Effector memory CD4-positive, alpha-beta T cell (primary cell): ENCODE results near the gene NUP210L.
"Not testable (repeated sequence)": the region's sequence is repeated elsewhere in the genome, so short reads cannot be mapped to it uniquely, and the experiment has no call there.

ENCODE experiments used
- DNase-seq, 3 donors: peaks; one replicate each; pipeline ENCODE4 v3.0.0-alpha.2; 2020
- H3K27ac ChIP-seq: 2 replicates; pipeline ENCODE4 v1.7.0; 2013; ENCODE audit warnings: mild to moderate bottlenecking, low read length, moderate library complexity; ENCODE audit not compliant: insufficient read depth, poor library complexity, severe bottlenecking
- H3K27me3 ChIP-seq: replicated peaks from 2 replicates; pipeline ENCODE4 v1.7.0; 2013; ENCODE audit warnings: mild to moderate bottlenecking, low read length; ENCODE audit not compliant: insufficient read depth, control insufficient read depth, poor library complexity, severe bottlenecking
- H3K36me3 ChIP-seq: 2 replicates; pipeline ENCODE4 v1.7.0; 2013; ENCODE audit warnings: mild to moderate bottlenecking, low read length, moderate library complexity; ENCODE audit not compliant: control insufficient read depth, insufficient read depth
- H3K4me1 ChIP-seq: 2 replicates; pipeline ENCODE4 v1.7.0; 2013; ENCODE audit warnings: low read length, mild to moderate bottlenecking; ENCODE audit not compliant: control insufficient read depth, insufficient read depth, poor library complexity, severe bottlenecking
- H3K4me3 ChIP-seq: 2 replicates; pipeline ENCODE4 v1.7.0; 2013; ENCODE audit warnings: low read length, low read depth, mild to moderate bottlenecking; ENCODE audit not compliant: insufficient read depth, poor library complexity, severe bottlenecking
- H3K9me3 ChIP-seq: 2 replicates; pipeline ENCODE4 v1.7.0; 2013; ENCODE audit warnings: mild to moderate bottlenecking, low read length, moderate library complexity; ENCODE audit not compliant: control insufficient read depth

The NUP210L gene

DNA sequence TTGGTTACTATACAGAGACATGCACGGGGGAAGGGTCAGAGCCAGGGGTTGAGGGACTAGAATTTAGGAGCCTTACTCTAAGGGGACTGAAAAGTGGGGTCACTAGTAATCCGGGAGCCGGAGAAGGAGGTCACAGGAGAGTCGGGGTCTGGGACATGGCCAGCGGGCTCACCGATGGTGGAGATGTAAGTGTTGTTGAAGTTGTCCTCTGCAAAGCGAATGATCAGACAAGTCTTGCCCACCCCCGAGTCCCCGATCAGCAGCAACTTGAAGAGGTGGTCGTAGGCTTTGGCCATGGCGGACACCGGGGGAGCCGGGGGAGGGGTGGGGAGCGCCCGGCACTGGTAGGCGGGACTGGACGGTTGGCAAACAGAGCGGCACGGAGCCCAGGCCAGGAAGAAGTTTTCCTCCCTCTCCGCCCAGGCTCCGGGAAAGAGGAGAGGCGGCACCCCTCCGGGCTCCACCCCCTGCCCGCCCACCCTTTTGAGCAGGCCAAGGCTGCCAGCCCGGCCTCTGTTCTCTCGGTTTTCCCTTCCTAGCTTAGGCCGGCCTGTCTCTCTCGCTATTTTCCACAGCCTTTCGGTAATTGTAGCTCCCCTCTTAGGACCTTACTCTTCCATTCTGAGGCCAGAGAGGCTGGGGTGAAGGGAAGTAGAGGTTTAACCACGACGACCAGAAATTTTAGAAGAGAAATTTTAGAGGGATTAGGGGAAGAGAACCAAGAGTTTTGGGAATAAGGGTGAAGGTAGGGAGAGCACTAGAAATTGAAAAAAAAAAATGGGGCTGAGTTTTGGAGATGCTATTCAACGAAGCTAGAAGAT, 168.7 kb downstream of the NUP210L start, which contains the start of gene RAB13:
RAB13 (minus strand) TSS at position 399 of the 821 bp plus-strand sequence; CDS start at position 296, 103 bp downstream.
- Histone ChIP-seq H3K27me3 (no peaks in the 10 kb centered on the region), H3K36me3 (no peaks in the 10 kb centered on the region), H3K27ac (peak within 1 kb of the TSS; percentile 41), H3K4me1 (peaks cover 7% of the 10 kb centered on the region), H3K9me3 (no peaks in the 10 kb centered on the region), H3K4me3 (no peak within 1 kb of the TSS)
- no peak for DNase-seq

DNA sequence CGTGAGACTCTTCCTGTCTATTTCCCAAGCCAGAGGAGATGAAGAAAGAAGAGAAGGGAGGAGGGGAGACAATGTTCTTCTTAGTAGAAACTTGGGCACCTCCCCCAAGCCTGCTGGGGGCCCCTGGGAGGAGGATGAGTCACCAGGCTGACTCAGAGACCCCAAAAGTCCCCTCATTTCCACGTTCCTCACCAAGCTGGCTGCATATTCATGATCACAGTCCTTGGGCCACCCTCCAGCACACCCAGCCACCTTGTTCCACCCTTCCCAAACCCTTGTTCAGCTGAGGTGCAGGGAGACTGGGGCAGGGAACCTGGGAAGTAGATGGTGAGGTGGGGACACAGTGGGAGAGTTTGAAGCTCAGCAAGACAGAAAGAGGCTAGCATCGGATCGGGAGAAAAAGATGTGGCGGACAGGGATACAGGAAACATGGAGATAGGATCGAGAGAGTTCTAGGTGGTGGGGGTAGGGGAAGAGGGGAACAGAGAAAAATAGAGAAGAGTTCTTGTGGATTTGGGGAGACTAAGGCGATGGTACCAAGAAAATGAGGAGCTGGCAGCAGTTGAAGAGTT, 169.4 kb downstream of the NUP210L start:
- Histone ChIP-seq H3K27ac (no peak overlapping the region), H3K4me1 (peaks cover 7% of the 10 kb centered on the region), H3K36me3 (no peaks in the 10 kb centered on the region), H3K9me3 (no peaks in the 10 kb centered on the region), H3K4me3 (no peak overlapping the region), H3K27me3 (no peaks in the 10 kb centered on the region)
- DNase-seq: no peak

DNA sequence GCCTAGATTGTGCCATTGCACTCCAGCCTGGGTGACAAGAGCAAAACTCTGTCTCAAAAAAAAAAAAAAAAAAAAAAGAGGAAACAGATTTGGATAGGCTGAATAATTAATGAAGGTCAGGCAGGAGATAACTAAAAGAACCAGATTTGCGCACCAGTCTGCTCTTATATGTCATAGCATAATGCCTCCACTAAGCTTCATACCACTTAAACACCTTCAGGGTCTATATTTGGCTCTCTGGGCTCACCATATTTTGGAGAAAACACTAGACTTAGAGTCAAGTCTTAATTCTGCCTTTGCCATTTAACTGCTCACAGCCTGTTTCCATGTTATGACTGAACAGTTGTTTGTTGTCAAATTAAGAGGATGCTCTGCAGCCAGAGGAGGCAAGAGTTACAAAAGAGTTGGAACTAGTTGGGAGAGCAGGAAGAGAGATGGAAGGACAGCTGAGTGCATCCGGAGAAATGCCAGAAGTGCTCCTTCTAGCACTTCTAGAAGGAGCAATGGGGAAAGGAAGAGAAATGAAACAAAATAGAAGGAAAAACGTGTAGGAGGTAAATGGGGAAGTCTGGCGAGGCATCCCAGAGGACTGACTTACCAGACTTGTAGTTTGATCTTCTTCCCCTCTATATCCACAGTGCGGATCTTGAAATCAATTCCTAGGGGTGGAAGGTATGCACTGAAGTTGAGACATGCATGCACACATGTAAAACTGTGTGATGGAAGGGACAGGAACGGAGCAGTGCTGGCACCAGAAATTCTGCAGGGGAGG, 170.6 kb downstream of the NUP210L start:
- Histone ChIP-seq H3K36me3 (no peaks in the 10 kb centered on the region), H3K4me1 (peaks cover 7% of the 10 kb centered on the region), H3K27me3 (no peaks in the 10 kb centered on the region), H3K9me3 (no peaks in the 10 kb centered on the region), H3K4me3 (no peak overlapping the region), H3K27ac (no peak overlapping the region)
- no peak for DNase-seq

GRCh38 chr1:153981735-153982134, 173.1 kb downstream of the NUP210L start:
- not testable (repeated sequence) for H3K27me3 ChIP-seq, H3K4me3 ChIP-seq, H3K27ac ChIP-seq, H3K9me3 ChIP-seq, DNase-seq, H3K36me3 ChIP-seq
- H3K4me1 ChIP-seq: peaks cover 10% of the 10 kb centered on the region

GRCh38 chr1:153979091-153979490, 175.8 kb downstream of the NUP210L start:
- not testable (repeated sequence) for H3K27me3 ChIP-seq, H3K4me3 ChIP-seq, H3K27ac ChIP-seq, DNase-seq, H3K9me3 ChIP-seq
- Histone ChIP-seq H3K36me3 (peaks cover 17% of the 10 kb centered on the region), H3K4me1 (peaks cover 16% of the 10 kb centered on the region)

DNA sequence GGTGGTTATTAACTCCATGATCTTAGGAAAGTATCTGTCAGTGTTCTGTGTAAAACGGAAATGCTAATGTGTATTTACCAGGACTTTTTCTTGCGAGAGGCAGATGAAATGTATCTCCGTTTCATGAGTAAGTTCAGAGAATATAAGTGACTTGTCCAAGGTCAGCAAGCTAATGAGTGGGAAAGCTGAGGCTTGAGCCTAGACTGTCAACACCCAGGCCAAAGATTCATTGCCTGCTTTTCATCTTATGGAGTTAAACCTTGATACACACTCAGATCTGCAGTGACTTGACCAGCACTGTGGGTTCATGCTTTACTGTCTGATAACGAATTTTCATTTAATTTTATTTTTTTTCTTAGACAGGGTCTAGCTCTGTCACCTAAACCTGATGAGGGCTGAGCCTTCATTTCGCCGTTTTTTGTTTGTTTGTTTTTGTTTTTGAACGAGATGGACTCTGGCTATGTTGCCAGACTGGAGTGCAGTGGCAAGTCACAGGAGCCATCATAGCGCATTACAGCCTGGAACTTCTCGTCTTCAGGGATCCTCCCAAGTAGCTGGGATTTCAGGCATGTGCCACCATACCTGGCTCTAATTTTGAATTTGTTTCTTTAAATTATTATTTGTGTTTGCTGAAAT, 176.5 kb downstream of the NUP210L start:
- peak overlapping the region; percentile 93 for H3K4me3 ChIP-seq
- H3K4me1 ChIP-seq: peaks cover 16% of the 10 kb centered on the region
- H3K9me3 ChIP-seq: no peaks in the 10 kb centered on the region
- H3K27ac ChIP-seq: peak overlapping the region; percentile 91
- H3K36me3 ChIP-seq: peaks cover 24% of the 10 kb centered on the region
- no peak for DNase-seq
- no peaks in the 10 kb centered on the region for H3K27me3 ChIP-seq

DNA sequence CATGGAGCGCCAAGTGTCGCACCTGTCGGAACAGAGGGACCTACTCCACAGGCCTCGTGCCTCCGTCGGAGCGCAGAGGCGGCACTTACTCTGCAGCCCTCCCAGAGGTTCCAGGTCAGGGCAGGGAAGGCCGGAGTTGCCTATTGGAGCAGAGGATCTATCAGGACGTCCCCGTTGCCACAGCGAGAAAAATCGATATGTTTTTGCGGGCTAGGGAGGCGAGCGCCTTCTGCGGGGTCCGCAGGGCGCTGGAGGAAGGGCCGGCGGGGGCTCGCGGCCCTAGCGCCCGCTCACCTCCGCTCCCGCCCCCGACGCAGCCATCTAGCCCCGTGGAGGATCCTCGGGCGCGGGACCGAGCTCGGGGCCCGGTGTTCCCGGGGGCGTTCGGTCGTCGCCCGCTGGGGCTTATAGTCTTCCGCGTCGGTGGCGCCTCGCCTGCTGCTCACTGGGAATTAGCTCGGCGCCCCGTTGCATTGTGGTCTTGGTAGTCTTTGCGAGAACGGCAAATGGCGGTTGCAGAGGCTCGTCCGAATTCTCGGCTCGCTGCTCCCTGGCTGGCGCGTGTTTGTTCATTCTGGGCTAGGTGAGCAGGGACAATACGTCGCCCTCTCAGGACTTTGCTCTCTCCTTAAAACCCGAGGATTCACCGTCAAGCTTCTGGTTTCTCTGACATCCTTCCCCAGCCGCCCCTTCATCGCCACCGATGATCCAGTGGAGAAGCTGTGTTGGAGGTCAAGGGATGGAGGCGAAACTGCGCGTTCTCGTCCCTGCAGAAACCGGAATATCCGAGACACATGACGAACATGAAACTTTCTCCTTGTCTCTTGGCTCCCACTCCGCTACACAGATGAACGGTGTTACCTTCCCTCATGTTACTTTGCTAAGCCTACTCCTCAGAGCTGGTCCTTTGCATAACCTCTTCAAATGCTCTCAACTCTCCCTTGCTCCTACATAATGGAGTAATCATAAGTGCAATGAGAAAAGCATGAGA, 177.3 kb downstream of the NUP210L start, which contains the start of gene JTB:
JTB (minus strand) TSS at position 425 of the 991 bp plus-strand sequence; CDS start at position 3, 422 bp downstream.
- H3K4me1 ChIP-seq: peaks cover 16% of the 10 kb centered on the region

DNA sequence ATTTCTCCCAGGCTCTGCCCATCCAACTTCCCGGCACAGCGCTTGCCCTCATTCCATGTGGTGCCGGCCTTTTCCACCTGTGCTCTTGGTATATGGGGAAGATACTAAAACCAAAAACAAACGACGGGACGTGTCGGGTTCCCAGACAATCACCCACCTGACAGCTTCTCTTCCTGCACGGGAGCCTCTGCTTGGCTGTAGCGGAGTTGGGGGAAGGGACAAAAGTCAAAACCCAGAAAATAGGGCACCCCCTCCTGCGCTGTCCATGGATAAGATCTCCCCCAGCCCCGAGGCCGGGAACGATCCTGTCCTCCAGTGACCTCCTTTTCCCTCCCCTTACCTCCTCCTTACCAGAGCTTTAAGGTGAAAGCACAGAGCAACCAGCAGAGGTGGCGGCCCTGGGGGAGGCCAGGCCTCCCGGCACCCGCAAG, 178.0 kb downstream of the NUP210L start:
- H3K27me3 ChIP-seq: no peaks in the 10 kb centered on the region

More for the DNA sequence above, 177.3 kb downstream of the NUP210L start, which contains the start of gene JTB:
- H3K27ac ChIP-seq: peak within 1 kb of the TSS; percentile 91
- peak; percentile 70 to 78 (median 71) for DNase-seq
- no peaks in the 10 kb centered on the region for H3K27me3 ChIP-seq
- H3K4me3 ChIP-seq: peak within 1 kb of the TSS; percentile 93
- no peaks in the 10 kb centered on the region for H3K9me3 ChIP-seq
- H3K36me3 ChIP-seq: peaks cover 26% of the 10 kb centered on the region

DNA sequence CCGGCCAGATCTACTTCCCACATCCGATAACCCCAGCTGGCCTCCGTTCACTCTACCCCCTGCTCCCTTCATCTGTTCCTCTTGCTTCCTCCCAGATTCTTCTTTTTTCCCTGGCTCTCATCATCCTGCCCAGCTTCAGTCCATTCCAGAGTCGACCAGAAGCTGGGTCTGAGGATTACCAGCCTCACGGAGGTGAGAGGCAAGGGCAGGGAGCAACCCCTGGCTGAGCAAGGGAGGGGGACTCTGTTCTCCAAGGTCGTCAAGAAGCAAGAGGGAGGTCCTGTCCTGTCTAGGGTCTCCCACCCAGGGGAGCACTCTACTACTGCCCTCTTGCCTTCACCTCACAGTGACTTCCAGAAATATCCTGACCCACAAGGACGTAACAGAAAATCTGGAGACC, 181.3 kb downstream of the NUP210L start:
- peaks cover 18% of the 10 kb centered on the region for H3K4me1 ChIP-seq
- H3K9me3 ChIP-seq: no peaks in the 10 kb centered on the region
- H3K27ac ChIP-seq: no peak overlapping the region
- no peaks in the 10 kb centered on the region for H3K27me3 ChIP-seq
- peaks cover 26% of the 10 kb centered on the region for H3K36me3 ChIP-seq
- DNase-seq: no peak
- no peak overlapping the region for H3K4me3 ChIP-seq

More for the DNA sequence above, 178.0 kb downstream of the NUP210L start:
- DNase-seq: no peak
- H3K4me1 ChIP-seq: peaks cover 18% of the 10 kb centered on the region
- H3K4me3 ChIP-seq: peak overlapping the region; percentile 93
- H3K27ac ChIP-seq: peak overlapping the region; percentile 91
- H3K36me3 ChIP-seq: peaks cover 26% of the 10 kb centered on the region
- H3K9me3 ChIP-seq: no peaks in the 10 kb centered on the region
